ENCODE measurements around the gene ZYX.

Gene ZYX

GRCh38 chr7:143384661-143385631 lies 3.8 kb downstream of the ZYX start:
- WGBS (ENCODE audit: extremely low coverage, insufficient coverage, low lambda C conversion rate), result 100% methylated on average over 2 of the region's 14 CpGs
- Histone ChIP-seq H3K36me3 (ENCODE audit: control insufficient read depth, insufficient read depth, low read length) (peaks cover 21% of the 10 kb centered on the region), H3K4me3 (ENCODE audit: low read length) (no peak overlapping the region), H3K23ac (ENCODE audit: low read length) (peak overlapping the region; percentile 74), H3K18ac (ENCODE audit: low read length) (no peak overlapping the region), H3K4me2 (ENCODE audit: low read length) (no peak overlapping the region), H2BK15ac (replicated peaks; ENCODE audit: low read depth) (no peak overlapping the region), H3K56ac (ENCODE audit: low read length) (peak overlapping the region; percentile 46), H3K27me3 (ENCODE audit: insufficient read depth, low read length, poor library complexity) (no peaks in the 10 kb centered on the region), H3K27ac (ENCODE audit: low read depth, low read length) (no peak overlapping the region), H4K5ac (ENCODE audit: low read length) (no peak overlapping the region), H3K9ac (ENCODE audit: low read length) (peak overlapping the region; percentile 38), H3K79me2 (ENCODE audit: control insufficient read depth, insufficient read depth, low read length) (peaks cover 58% of the 10 kb centered on the region), H2AK5ac (ENCODE audit: low read length) (no peak overlapping the region), H3K4me1 (ENCODE audit: control insufficient read depth, low read depth, low read length) (peaks cover 17% of the 10 kb centered on the region), H3K4ac (ENCODE audit: low read depth, low read length) (no peak overlapping the region), H2BK120ac (ENCODE audit: low read depth, low read length) (no peak overlapping the region), H3K79me1 (ENCODE audit: low read length) (peaks cover 31% of the 10 kb centered on the region), H4K8ac (ENCODE audit: low read depth, low read length) (no peak overlapping the region), H2BK5ac (ENCODE audit: low read length) (peak overlapping the region; percentile 45)
- no peak for DNase-seq

- Histone ChIP-seq H3K4me1 (ENCODE audit: control insufficient read depth, low read depth, low read length) (peaks cover 17% of the 10 kb centered on the region), H2BK120ac (ENCODE audit: low read depth, low read length) (no peak overlapping the region), H2BK5ac (ENCODE audit: low read length) (no peak overlapping the region), H3K18ac (ENCODE audit: low read length) (no peak overlapping the region), H3K79me1 (ENCODE audit: low read length) (peaks cover 31% of the 10 kb centered on the region), H4K8ac (ENCODE audit: low read depth, low read length) (no peak overlapping the region), H3K27me3 (ENCODE audit: insufficient read depth, low read length, poor library complexity) (no peaks in the 10 kb centered on the region), H3K4me3 (ENCODE audit: low read length) (no peak overlapping the region), H3K9ac (ENCODE audit: low read length) (peak overlapping the region; percentile 15), H4K5ac (ENCODE audit: low read length) (no peak overlapping the region), H3K56ac (ENCODE audit: low read length) (peak overlapping the region; percentile 3), H2BK15ac (replicated peaks; ENCODE audit: low read depth) (no peak overlapping the region), H3K27ac (ENCODE audit: low read depth, low read length) (no peak overlapping the region), H3K4me2 (ENCODE audit: low read length) (no peak overlapping the region), H3K79me2 (ENCODE audit: control insufficient read depth, insufficient read depth, low read length) (peaks cover 58% of the 10 kb centered on the region), H3K23ac (ENCODE audit: low read length) (no peak overlapping the region), H3K4ac (ENCODE audit: low read depth, low read length) (no peak overlapping the region), H3K36me3 (ENCODE audit: control insufficient read depth, insufficient read depth, low read length) (peaks cover 26% of the 10 kb centered on the region), H2AK5ac (ENCODE audit: low read length) (no peak overlapping the region)
- WGBS (ENCODE audit: extremely low coverage, insufficient coverage, low lambda C conversion rate), result no CpG with 5 or more reads among the region's 19 CpGs
- DNase-seq, result no peak
These were observed 5.0 kb downstream of the ZYX start for GRCh38 chr7:143385891-143386781.

DNA sequence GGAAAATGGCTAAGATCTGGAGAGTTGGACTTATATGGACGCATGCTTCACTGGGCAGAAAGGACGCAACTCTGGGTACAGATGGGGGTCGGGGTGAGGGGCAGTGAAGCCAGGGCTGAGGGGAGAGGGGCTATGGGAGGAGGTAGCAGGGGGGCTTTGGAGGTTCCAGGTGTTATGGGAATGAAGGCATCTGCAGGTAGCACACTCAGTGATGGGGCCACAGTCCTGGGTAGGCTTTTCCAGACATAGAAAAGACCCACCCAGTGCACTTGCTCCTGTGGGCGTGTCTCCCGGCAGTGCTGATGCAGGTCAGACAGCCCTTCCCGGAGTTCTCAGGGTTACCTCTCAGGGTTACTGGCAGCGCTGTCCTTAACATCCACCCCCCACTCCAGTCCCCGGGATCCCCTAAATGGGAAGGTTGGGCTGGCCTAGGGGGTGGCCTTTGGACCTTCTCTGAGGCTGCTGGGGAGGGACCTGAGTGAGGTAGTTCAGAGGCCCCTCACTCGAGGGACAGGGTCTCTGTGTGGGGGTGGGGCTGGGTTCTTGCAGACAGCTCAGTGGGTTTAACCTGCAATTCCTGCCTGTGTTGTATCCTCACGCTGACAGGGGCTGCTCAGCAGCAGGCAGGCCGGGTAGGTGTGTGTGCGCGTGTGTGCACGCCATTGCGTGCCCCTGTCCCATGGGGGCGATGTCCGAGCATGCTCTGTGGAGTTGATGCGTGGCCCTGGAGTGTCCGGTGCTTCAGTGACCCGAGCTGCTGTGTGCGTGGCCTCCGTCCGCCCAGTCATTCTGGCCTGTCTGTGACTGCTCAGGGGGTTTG lies 6.2 kb downstream of the ZYX start:
- no peak for DNase-seq
- H3K23ac ChIP-seq (ENCODE audit: low read length), result no peak overlapping the region
- no peak overlapping the region for H3K9ac ChIP-seq (ENCODE audit: low read length)
- H4K5ac ChIP-seq (ENCODE audit: low read length), result no peak overlapping the region
- H3K4me2 ChIP-seq (ENCODE audit: low read length), result no peak overlapping the region
- no peak overlapping the region for H3K56ac ChIP-seq (ENCODE audit: low read length)
- no peak overlapping the region for H2BK15ac ChIP-seq (replicated peaks; ENCODE audit: low read depth)
- H4K8ac ChIP-seq (ENCODE audit: low read depth, low read length), result no peak overlapping the region
- no peak overlapping the region for H2BK120ac ChIP-seq (ENCODE audit: low read depth, low read length)
- no peak overlapping the region for H3K4ac ChIP-seq (ENCODE audit: low read depth, low read length)
- H3K18ac ChIP-seq (ENCODE audit: low read length), result no peak overlapping the region
- no peak overlapping the region for H3K4me3 ChIP-seq (ENCODE audit: low read length)
- no peak overlapping the region for H3K27ac ChIP-seq (ENCODE audit: low read depth, low read length)
- H2BK5ac ChIP-seq (ENCODE audit: low read length), result no peak overlapping the region
- peaks cover 16% of the 10 kb centered on the region for H3K4me1 ChIP-seq (ENCODE audit: control insufficient read depth, low read depth, low read length)
- no peaks in the 10 kb centered on the region for H3K27me3 ChIP-seq (ENCODE audit: insufficient read depth, low read length, poor library complexity)
- H2AK5ac ChIP-seq (ENCODE audit: low read length), result no peak overlapping the region
- WGBS (ENCODE audit: extremely low coverage, insufficient coverage, low lambda C conversion rate), result no CpG with 5 or more reads among the region's 23 CpGs
- H3K36me3 ChIP-seq (ENCODE audit: control insufficient read depth, insufficient read depth, low read length), result peaks cover 28% of the 10 kb centered on the region
- H3K79me2 ChIP-seq (ENCODE audit: control insufficient read depth, insufficient read depth, low read length), result peaks cover 47% of the 10 kb centered on the region
- H3K79me1 ChIP-seq (ENCODE audit: low read length), result peaks cover 30% of the 10 kb centered on the region

DNA sequence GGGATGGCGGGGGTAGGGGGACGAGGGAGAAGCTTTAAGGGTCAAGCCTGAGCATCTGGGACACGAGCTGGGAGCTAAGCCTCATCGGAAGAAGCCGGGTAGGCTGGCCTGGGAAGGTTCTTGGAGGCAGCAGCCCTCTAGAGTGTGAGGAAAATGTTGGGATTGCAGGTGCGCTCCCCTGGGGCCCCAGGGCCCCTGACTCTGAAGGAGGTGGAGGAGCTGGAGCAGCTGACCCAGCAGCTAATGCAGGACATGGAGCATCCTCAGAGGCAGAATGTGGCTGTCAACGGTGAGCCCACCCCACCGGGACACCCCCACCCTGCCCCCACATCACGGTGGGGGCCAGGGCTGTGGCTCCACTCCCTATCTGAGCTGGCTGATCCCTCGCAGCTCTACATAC lies 6.9 kb downstream of the ZYX start:
- H2BK15ac ChIP-seq (replicated peaks; ENCODE audit: low read depth), result no peak overlapping the region
- no peak overlapping the region for H4K5ac ChIP-seq (ENCODE audit: low read length)
- H3K9ac ChIP-seq (ENCODE audit: low read length), result no peak overlapping the region
- H3K23ac ChIP-seq (ENCODE audit: low read length), result no peak overlapping the region
- H4K8ac ChIP-seq (ENCODE audit: low read depth, low read length), result no peak overlapping the region
- H3K79me2 ChIP-seq (ENCODE audit: control insufficient read depth, insufficient read depth, low read length), result peaks cover 41% of the 10 kb centered on the region
- no peak overlapping the region for H3K4ac ChIP-seq (ENCODE audit: low read depth, low read length)
- H3K27ac ChIP-seq (ENCODE audit: low read depth, low read length), result no peak overlapping the region
- H3K4me3 ChIP-seq (ENCODE audit: low read length), result no peak overlapping the region
- H3K4me1 ChIP-seq (ENCODE audit: control insufficient read depth, low read depth, low read length), result peaks cover 11% of the 10 kb centered on the region
- WGBS (ENCODE audit: extremely low coverage, insufficient coverage, low lambda C conversion rate), result no CpG with 5 or more reads among the region's 10 CpGs
- H3K4me2 ChIP-seq (ENCODE audit: low read length), result no peak overlapping the region
- peaks cover 29% of the 10 kb centered on the region for H3K79me1 ChIP-seq (ENCODE audit: low read length)
- no peak for DNase-seq
- H2BK120ac ChIP-seq (ENCODE audit: low read depth, low read length), result no peak overlapping the region
- H3K56ac ChIP-seq (ENCODE audit: low read length), result no peak overlapping the region
- no peaks in the 10 kb centered on the region for H3K27me3 ChIP-seq (ENCODE audit: insufficient read depth, low read length, poor library complexity)
- no peak overlapping the region for H2AK5ac ChIP-seq (ENCODE audit: low read length)
- H3K18ac ChIP-seq (ENCODE audit: low read length), result no peak overlapping the region
- H2BK5ac ChIP-seq (ENCODE audit: low read length), result no peak overlapping the region
- peaks cover 30% of the 10 kb centered on the region for H3K36me3 ChIP-seq (ENCODE audit: control insufficient read depth, insufficient read depth, low read length)

- Histone ChIP-seq H4K5ac (ENCODE audit: low read length) (no peak overlapping the region), H2AK5ac (ENCODE audit: low read length) (no peak overlapping the region), H3K4ac (ENCODE audit: low read depth, low read length) (no peak overlapping the region), H2BK5ac (ENCODE audit: low read length) (no peak overlapping the region), H2BK15ac (replicated peaks; ENCODE audit: low read depth) (no peak overlapping the region), H3K9ac (ENCODE audit: low read length) (no peak overlapping the region), H3K18ac (ENCODE audit: low read length) (no peak overlapping the region), H3K4me3 (ENCODE audit: low read length) (no peak overlapping the region), H2BK120ac (ENCODE audit: low read depth, low read length) (no peak overlapping the region), H3K79me2 (ENCODE audit: control insufficient read depth, insufficient read depth, low read length) (peaks cover 35% of the 10 kb centered on the region), H3K56ac (ENCODE audit: low read length) (no peak overlapping the region), H4K8ac (ENCODE audit: low read depth, low read length) (no peak overlapping the region), H3K36me3 (ENCODE audit: control insufficient read depth, insufficient read depth, low read length) (peaks cover 33% of the 10 kb centered on the region), H3K4me2 (ENCODE audit: low read length) (no peak overlapping the region), H3K23ac (ENCODE audit: low read length) (no peak overlapping the region), H3K79me1 (ENCODE audit: low read length) (peaks cover 26% of the 10 kb centered on the region), H3K27me3 (ENCODE audit: insufficient read depth, low read length, poor library complexity) (no peaks in the 10 kb centered on the region), H3K4me1 (ENCODE audit: control insufficient read depth, low read depth, low read length) (peaks cover 9% of the 10 kb centered on the region), H3K27ac (ENCODE audit: low read depth, low read length) (no peak overlapping the region)
- no peak for DNase-seq
- no CpG with 5 or more reads among the region's 28 CpGs for WGBS (ENCODE audit: extremely low coverage, insufficient coverage, low lambda C conversion rate)
These were observed 7.5 kb downstream of the ZYX start for GRCh38 chr7:143388491-143389101.
